WTC11 (cell line): ENCODE measurements around the gene MTM1. TPM values are rescaled to one million over a fixed set of nuclear protein-coding genes. Genes with fewer than 3 reads are reported as not detected.

Source experiments
- ATAC-seq: fragments of 200-7000 bp; cut with Tn5 transposase; 2 replicates; pipeline ENCODE4 v1.10.0; 2021; ENCODE audit warnings: mild to moderate bottlenecking, moderate library complexity
- CTCF ChIA-PET: fragments of 300-600 bp; sonication (Branson Sonifier 250); formaldehyde crosslinking; loops from one replicate; lab custom pipeline; 2021; ENCODE audit warnings: antibody characterized with exemption; lab: Charles Lee
- POLR2A ChIA-PET: fragments of 350-600 bp; sonication (Branson Sonifier 250); formaldehyde crosslinking; loops from one replicate; lab custom pipeline; 2021; ENCODE audit warnings: antibody characterized with exemption; lab: Charles Lee
- DNase-seq: peaks from one replicate; pipeline ENCODE4 v3.0.0; 2021; ENCODE audit warnings: low spot score
- H3K27ac Mint-ChIP-seq: 2 replicates; pipeline ENCODE4 v1.8.0; 2021; ENCODE audit warnings: mixed read lengths
- H3K27me3 Mint-ChIP-seq: 2 replicates; pipeline ENCODE4 v1.8.0; 2021; ENCODE audit warnings: low read depth, mild to moderate bottlenecking, moderate library complexity, mixed read lengths
- H3K36me3 Mint-ChIP-seq: 2 replicates; pipeline ENCODE4 v1.8.0; 2021; ENCODE audit warnings: mixed read lengths
- H3K4me1 Mint-ChIP-seq: 2 replicates; pipeline ENCODE4 v1.8.0; 2022; ENCODE audit warnings: mixed read lengths
- H3K4me3 Mint-ChIP-seq: 2 replicates; pipeline ENCODE4 v1.8.0; 2021; ENCODE audit warnings: mild to moderate bottlenecking, moderate library complexity, mixed read lengths
- H3K9me3 Mint-ChIP-seq: 2 replicates; pipeline ENCODE4 v1.8.0; 2021; ENCODE audit warnings: mixed read lengths
- ATF6 ChIP-seq: sonication (generic); formaldehyde crosslinking; IDR thresholded peaks from 2 replicates; pipeline ENCODE4 v1.8.1; 2023; ENCODE audit warnings: mild to moderate bottlenecking, missing genetic modification reagents
- CDX4 ChIP-seq: fragments of 250-450 bp; sonication (Bioruptor Pico); IDR thresholded peaks from 2 replicates; pipeline ENCODE4 v1.9.0; 2021; ENCODE audit warnings: moderate library complexity, mild to moderate bottlenecking, inconsistent platforms, borderline replicate concordance
- E2F5 ChIP-seq: sonication (generic); formaldehyde crosslinking; IDR thresholded peaks from 2 replicates; pipeline ENCODE4 v1.8.1; 2022; ENCODE audit warnings: mild to moderate bottlenecking, moderate library complexity, missing genetic modification reagents
- IRF2 ChIP-seq: sonication (generic); formaldehyde crosslinking; IDR thresholded peaks from 2 replicates; pipeline ENCODE4 v1.8.0; 2022; ENCODE audit warnings: low read depth, missing genetic modification reagents, borderline replicate concordance
- JUN ChIP-seq: sonication (generic); formaldehyde crosslinking; IDR thresholded peaks from 2 replicates; pipeline ENCODE4 v1.8.0; 2023; ENCODE audit warnings: mild to moderate bottlenecking, missing genetic modification reagents
- OVOL2 ChIP-seq: fragments of 250-450 bp; sonication (Bioruptor Pico); IDR thresholded peaks from 2 replicates; pipeline ENCODE4 v1.9.0; 2021; ENCODE audit warnings: mild to moderate bottlenecking, borderline replicate concordance
- PREB ChIP-seq: sonication (generic); formaldehyde crosslinking; IDR thresholded peaks from 2 replicates; pipeline ENCODE4 v1.8.1; 2022; ENCODE audit warnings: mild to moderate bottlenecking, missing genetic modification reagents, moderate library complexity, borderline replicate concordance
- SMAD3 ChIP-seq: sonication (generic); formaldehyde crosslinking; IDR thresholded peaks from 2 replicates; pipeline ENCODE4 v1.8.0; 2022; ENCODE audit warnings: missing genetic modification reagents, mild to moderate bottlenecking, borderline replicate concordance
- TCF7 ChIP-seq: sonication (generic); formaldehyde crosslinking; IDR thresholded peaks from 2 replicates; pipeline ENCODE4 v1.8.0; 2022; ENCODE audit warnings: mild to moderate bottlenecking, low read depth, missing genetic modification reagents, moderate library complexity
- ZBTB21 ChIP-seq: sonication (generic); formaldehyde crosslinking; IDR thresholded peaks from 2 replicates; pipeline ENCODE4 v1.8.1; 2023; ENCODE audit warnings: mild to moderate bottlenecking, missing genetic modification reagents, borderline replicate concordance
- ZBTB43 ChIP-seq: sonication (generic); formaldehyde crosslinking; IDR thresholded peaks from 2 replicates; pipeline ENCODE4 v1.8.1; 2023; ENCODE audit warnings: mild to moderate bottlenecking, missing genetic modification reagents
- ZNF138 ChIP-seq: sonication (generic); formaldehyde crosslinking; conservative IDR thresholded peaks from 2 replicates; pipeline ENCODE4 v1.8.1; 2022; ENCODE audit warnings: mild to moderate bottlenecking, moderate library complexity, missing genetic modification reagents
- ZNF423 ChIP-seq: fragments of 250-450 bp; sonication (Bioruptor Pico); IDR thresholded peaks from 2 replicates; pipeline ENCODE4 v2.1.2; 2022; ENCODE audit warnings: mild to moderate bottlenecking, moderate library complexity
- ZNF532 ChIP-seq: fragments of 250-450 bp; sonication (Bioruptor Pico); IDR thresholded peaks from 2 replicates; pipeline ENCODE4 v1.9.0; 2021; ENCODE audit warnings: mild to moderate bottlenecking, borderline replicate concordance
- total RNA-seq: library from RNA; stranded (reverse); gene quantifications from 3 replicates; pipeline ENCODE4 v1.2.3, GENCODE V29; 2021

MTM1 gene
- total RNA-seq, 1 experiment from 2014 or later: 10.4 TPM

GRCh38 chrX:150525061-150525919, 43.1 kb upstream of the MTM1 start:
- DNase-seq (no peak), ATAC-seq (no peak)
- Mint-ChIP-seq H3K4me1 (peaks cover 9% of the 10 kb centered on the region), H3K27me3 (no peaks in the 10 kb centered on the region), H3K9me3 (peaks cover 6% of the 10 kb centered on the region; the same call in 1 of the 2 replicates), H3K27ac (no peak overlapping the region), H3K36me3 (no peaks in the 10 kb centered on the region), H3K4me3 (no peak overlapping the region)
- TF ChIP-seq ATF6 (CRISPR knock-in tag): no peak
- no peak for TF ChIP-seq OVOL2 (CRISPR knock-in tag)
- no peak for TF ChIP-seq IRF2
- no peak for TF ChIP-seq ZNF138 (CRISPR knock-in tag)
- no peak for TF ChIP-seq CDX4
- TF ChIP-seq ZNF532 (CRISPR knock-in tag): no peak
- no peak for TF ChIP-seq JUN (CRISPR knock-in tag)
- no peak for TF ChIP-seq PREB (CRISPR knock-in tag)
- no peak for TF ChIP-seq TCF7 (CRISPR knock-in tag)
- no peak for TF ChIP-seq ZNF423 (CRISPR knock-in tag)
- TF ChIP-seq E2F5: no peak
- TF ChIP-seq SMAD3 (CRISPR knock-in tag): no peak
- no peak for TF ChIP-seq ZBTB21
- ChIA-PET CTCF (no interaction called here), POLR2A (no interaction called here)

GRCh38 chrX:150526692-150527091, 41.7 kb upstream of the MTM1 start:
- DNase-seq (no peak), ATAC-seq (no peak)
- Mint-ChIP-seq H3K27me3 (no peaks in the 10 kb centered on the region), H3K27ac (no peak overlapping the region), H3K36me3 (no peaks in the 10 kb centered on the region), H3K4me1 (peaks cover 9% of the 10 kb centered on the region), H3K4me3 (no peak overlapping the region), H3K9me3 (peaks cover 6% of the 10 kb centered on the region; the same call in 1 of the 2 replicates)
- POLR2A ChIA-PET: no interaction called here
- CTCF ChIA-PET: no interaction called here
- TF ChIP-seq ZBTB43: no peak
